A673 (cell line): ENCODE measurements around the gene ALX3. TPM values are rescaled to one million over a fixed set of nuclear protein-coding genes. Genes with fewer than 3 reads are reported as not detected.

Source experiments
- BruUV-seq: library from RNA; stranded (reverse); fragments of 400-500 nt; replicated peaks from 2 replicates; lab custom pipeline; 2021; lab: Mats Ljungman, UMichigan
- CTCF ChIA-PET: fragments of 300-600 bp; sonication (Branson Sonifier 250); formaldehyde crosslinking; loops from one replicate; lab custom pipeline; 2022; ENCODE audit warnings: antibody characterized with exemption; lab: Charles Lee
- POLR2A ChIA-PET: fragments of 300-600 bp; sonication (Branson Sonifier 250); formaldehyde crosslinking; loops from one replicate; lab custom pipeline; 2022; ENCODE audit warnings: antibody characterized with exemption; ENCODE audit not compliant: low non-redundant PET; lab: Charles Lee
- DNase-seq: peaks from one replicate; pipeline ENCODE4 v3.0.0-alpha.2; 2015; ENCODE audit warnings: low spot score
- H3K27ac ChIP-seq: fragments of 200-600 bp; sonication (generic); 2 replicates; pipeline ENCODE4 v1.5.1; 2016; ENCODE audit warnings: mixed run types, low read depth, mild to moderate bottlenecking, mixed read lengths, antibody characterized with exemption, low read length; ENCODE audit not compliant: poor library complexity, severe bottlenecking
- H3K27me3 ChIP-seq: fragments of 200-600 bp; sonication (generic); replicated peaks from 2 replicates; pipeline ENCODE4 v1.6.1; 2017; ENCODE audit warnings: mixed run types, low read depth, mild to moderate bottlenecking, mixed read lengths, antibody characterized with exemption, low read length; ENCODE audit not compliant: insufficient read depth, poor library complexity
- H3K36me3 ChIP-seq: fragments of 200-600 bp; sonication (generic); 2 replicates; pipeline ENCODE4 v1.6.1; 2016; ENCODE audit warnings: mixed run types, mild to moderate bottlenecking, mixed read lengths, antibody characterized with exemption, low read length; ENCODE audit not compliant: insufficient read depth, poor library complexity, severe bottlenecking
- H3K4me1 ChIP-seq: fragments of 200-600 bp; sonication (generic); 2 replicates; pipeline ENCODE4 v1.6.1; 2017; ENCODE audit warnings: mixed run types, mild to moderate bottlenecking, mixed read lengths, antibody characterized with exemption, low read length; ENCODE audit not compliant: insufficient read depth, poor library complexity, severe bottlenecking
- H3K4me3 ChIP-seq: fragments of 200-600 bp; sonication (generic); 2 replicates; pipeline ENCODE4 v1.5.1; 2016; ENCODE audit warnings: low read depth, mixed run types, mild to moderate bottlenecking, mixed read lengths, low read length; ENCODE audit not compliant: poor library complexity, severe bottlenecking
- H3K9me3 ChIP-seq: fragments of 200-600 bp; sonication (generic); 2 replicates; pipeline ENCODE4 v1.6.1; 2016; ENCODE audit warnings: mixed run types, low read depth, mild to moderate bottlenecking, mixed read lengths, antibody characterized with exemption, low read length; ENCODE audit not compliant: poor library complexity, severe bottlenecking
- CTCF ChIP-seq: fragments of 300-800, 200-600 bp; sonication (generic); conservative IDR thresholded peaks from 2 replicates; pipeline ENCODE4 v1.5.1; 2017; ENCODE audit warnings: low read depth, mild to moderate bottlenecking, antibody characterized with exemption, low read length, moderate library complexity, mixed read lengths
- EZH2 ChIP-seq: fragments of 200-600 bp; sonication (generic); IDR thresholded peaks from 2 replicates; pipeline ENCODE4 v1.6.1; 2017; ENCODE audit warnings: borderline replicate concordance, low read depth, mild to moderate bottlenecking, mixed read lengths, antibody characterized with exemption, low read length; ENCODE audit not compliant: poor library complexity, severe bottlenecking
- intact Hi-C: fragments of 100-400 bp; cut with micrococcal nuclease; formaldehyde crosslinking; loops from one replicate; pipeline ENCODE4 v1.10.0; 2022; ENCODE audit not compliant: unreplicated experiment
- total RNA-seq: library from RNA; stranded (reverse); gene quantifications from 2 replicates; pipeline ENCODE4 v1.2.3, GENCODE V29; 2021

Gene ALX3
- total RNA-seq, 1 experiment from 2014 or later: 0.84 TPM

- ChIA-PET POLR2A (no interaction called here), CTCF (no interaction called here)
- DNase-seq: no peak
- no peak for TF ChIP-seq CTCF
- no peak for TF ChIP-seq EZH2
- H3K36me3 ChIP-seq: no peaks in the 10 kb centered on the region
- intact Hi-C loops: no loop called here
- no TSS peak for BruUV-seq
- H3K4me3 ChIP-seq: no peak overlapping the region
- H3K9me3 ChIP-seq: no peaks in the 10 kb centered on the region
- no peak overlapping the region for H3K27ac ChIP-seq
- H3K27me3 ChIP-seq: no peaks in the 10 kb centered on the region
- peaks cover 19% of the 10 kb centered on the region for H3K4me1 ChIP-seq
These were observed 1.6 kb downstream of the ALX3 start for GRCh38 chr1:110068646-110069403.

GRCh38 chr1:110067893-110068645 is 2.4 kb downstream of the ALX3 start:
- intact Hi-C loops: no loop called here
- H3K4me1 ChIP-seq: peaks cover 19% of the 10 kb centered on the region
- ChIA-PET CTCF (no interaction called here), POLR2A (no interaction called here)
- H3K27me3 ChIP-seq: no peaks in the 10 kb centered on the region
- no peaks in the 10 kb centered on the region for H3K36me3 ChIP-seq
- DNase-seq: no peak
- TF ChIP-seq CTCF: no peak
- no peak for TF ChIP-seq EZH2
- no peak overlapping the region for H3K4me3 ChIP-seq
- H3K27ac ChIP-seq: no peak overlapping the region
- no peaks in the 10 kb centered on the region for H3K9me3 ChIP-seq
- no TSS peak for BruUV-seq

- intact Hi-C loops: no loop called here
- no TSS peak for BruUV-seq
- no peak for TF ChIP-seq CTCF
- DNase-seq: no peak
- Histone ChIP-seq H3K27me3 (no peaks in the 10 kb centered on the region), H3K9me3 (no peaks in the 10 kb centered on the region), H3K4me3 (no peak overlapping the region), H3K27ac (no peak overlapping the region), H3K36me3 (no peaks in the 10 kb centered on the region), H3K4me1 (peaks cover 19% of the 10 kb centered on the region)
- ChIA-PET POLR2A (no interaction called here), CTCF (no interaction called here)
These were observed 3.0 kb downstream of the ALX3 start for GRCh38 chr1:110067479-110067892.
